Dendritic cell treated with granulocyte-macrophage colony-stimulating factor and Interleukin-4, amounts not matched to agents 40 ng/mL and 50 ng/mL, for 4 days (primary cell): Measurements from ENCODE around the gene SNRNP48.

Experiments
- H3K27ac Mint-ChIP-seq: one replicate; pipeline ENCODE4 v1.8.0; 2022; ENCODE audit warnings: mild to moderate bottlenecking, mixed read lengths
- H3K27me3 Mint-ChIP-seq: one replicate; pipeline ENCODE4 v1.8.0; 2022; ENCODE audit warnings: mild to moderate bottlenecking, mixed read lengths
- H3K36me3 Mint-ChIP-seq: one replicate; pipeline ENCODE4 v1.8.0; 2022; ENCODE audit warnings: low read depth, mixed read lengths
- H3K4me1 Mint-ChIP-seq: one replicate; pipeline ENCODE4 v1.8.0; 2022; ENCODE audit warnings: low read depth, mixed read lengths
- H3K4me3 Mint-ChIP-seq: one replicate; pipeline ENCODE4 v1.8.0; 2022; ENCODE audit warnings: mild to moderate bottlenecking, moderate library complexity, mixed read lengths
- H3K9me3 Mint-ChIP-seq: one replicate; pipeline ENCODE4 v1.8.0; 2022; ENCODE audit warnings: mixed read lengths
- intact Hi-C: fragments of 100-400 bp; cut with micrococcal nuclease; formaldehyde crosslinking; loops from one replicate; pipeline ENCODE4 v1.15.0; 2022

SNRNP48 gene

DNA sequence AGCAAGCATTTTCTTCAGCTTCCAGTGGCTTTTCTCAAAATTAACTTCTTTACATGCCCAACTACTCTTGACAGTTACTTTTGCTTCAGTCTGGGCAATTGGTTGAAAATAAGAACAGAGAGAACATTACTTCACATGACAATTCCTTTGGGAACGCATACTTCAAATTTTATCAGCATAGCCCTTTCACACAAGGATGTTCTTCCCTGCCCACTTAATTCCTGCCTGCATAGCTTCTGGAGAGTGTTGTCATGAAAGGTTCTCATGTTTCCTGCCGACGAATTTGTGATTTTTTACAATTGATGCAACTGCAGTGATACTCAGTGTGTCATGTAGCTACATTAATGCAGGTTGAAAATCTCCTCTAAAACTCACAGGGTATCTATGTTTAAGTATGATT, 22.0 kb upstream of the SNRNP48 start:
- no peaks in the 10 kb centered on the region for H3K36me3 Mint-ChIP-seq
- no peak overlapping the region for H3K4me3 Mint-ChIP-seq
- peaks cover 9% of the 10 kb centered on the region for H3K4me1 Mint-ChIP-seq
- H3K27ac Mint-ChIP-seq, result no peak overlapping the region
- H3K27me3 Mint-ChIP-seq, result peaks cover 7% of the 10 kb centered on the region
- H3K9me3 Mint-ChIP-seq, result no peaks in the 10 kb centered on the region
- intact Hi-C loops, result no loop called here

DNA sequence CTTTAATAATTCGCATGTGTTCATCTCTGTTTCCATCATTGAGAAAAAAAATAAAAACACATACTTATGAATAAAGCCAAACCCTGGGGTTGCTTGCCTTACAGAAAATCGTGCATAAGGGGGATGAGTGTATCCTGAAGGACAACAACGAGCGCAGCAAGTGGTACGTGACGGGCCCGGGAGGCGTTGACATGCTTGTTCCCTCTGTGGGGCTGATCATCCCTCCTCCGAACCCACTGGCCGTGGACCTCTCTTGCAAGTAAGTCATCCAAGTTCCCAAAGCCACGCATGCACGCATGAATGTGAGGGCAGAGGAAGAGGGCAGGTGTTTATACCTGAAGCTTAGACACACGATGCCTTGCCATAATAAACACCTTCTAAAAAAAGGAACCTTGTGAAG, 20.9 kb upstream of the SNRNP48 start:
- Mint-ChIP-seq H3K9me3 (no peaks in the 10 kb centered on the region), H3K4me1 (no peaks in the 10 kb centered on the region), H3K27ac (no peak overlapping the region), H3K27me3 (peaks cover 11% of the 10 kb centered on the region), H3K4me3 (no peak overlapping the region), H3K36me3 (no peaks in the 10 kb centered on the region)
- intact Hi-C loops, result no loop called here

DNA sequence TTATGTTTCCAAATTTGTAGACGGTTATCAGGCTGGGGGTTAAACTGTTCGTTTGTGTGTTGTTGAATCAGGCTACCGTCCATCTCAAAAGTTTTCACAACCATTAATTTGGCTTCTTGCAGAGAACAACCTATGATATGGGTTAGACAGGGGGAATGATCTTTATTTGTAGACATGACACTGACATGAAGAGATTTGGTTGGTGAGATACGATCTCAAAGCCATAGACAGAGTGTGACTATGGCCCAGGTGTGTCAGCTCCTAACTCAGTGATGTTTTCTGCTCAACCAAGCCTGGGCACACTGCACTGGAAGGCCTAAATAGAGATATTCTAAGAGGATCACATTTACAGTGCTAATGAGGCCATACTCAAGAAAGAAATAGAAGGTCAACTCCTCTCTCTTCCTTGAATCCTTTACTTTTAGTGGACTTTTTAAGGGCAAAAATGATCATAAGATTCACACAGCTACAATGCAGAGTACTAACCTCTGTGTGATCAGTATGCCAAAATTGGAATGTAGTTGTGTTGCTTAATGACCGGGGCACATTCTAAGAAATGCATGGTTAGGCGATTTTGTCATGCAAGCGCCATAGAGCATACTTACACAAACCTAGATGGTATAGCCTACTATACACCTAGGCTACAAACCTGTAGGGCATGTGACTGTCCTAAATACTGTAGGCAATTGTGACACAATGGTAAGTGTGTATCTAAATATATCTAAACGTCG, 17.6 kb upstream of the SNRNP48 start:
- Mint-ChIP-seq H3K27ac (no peak overlapping the region), H3K27me3 (peaks cover 16% of the 10 kb centered on the region), H3K9me3 (no peaks in the 10 kb centered on the region), H3K4me3 (no peak overlapping the region), H3K36me3 (no peaks in the 10 kb centered on the region), H3K4me1 (no peaks in the 10 kb centered on the region)
- intact Hi-C loops, result no loop called here

DNA sequence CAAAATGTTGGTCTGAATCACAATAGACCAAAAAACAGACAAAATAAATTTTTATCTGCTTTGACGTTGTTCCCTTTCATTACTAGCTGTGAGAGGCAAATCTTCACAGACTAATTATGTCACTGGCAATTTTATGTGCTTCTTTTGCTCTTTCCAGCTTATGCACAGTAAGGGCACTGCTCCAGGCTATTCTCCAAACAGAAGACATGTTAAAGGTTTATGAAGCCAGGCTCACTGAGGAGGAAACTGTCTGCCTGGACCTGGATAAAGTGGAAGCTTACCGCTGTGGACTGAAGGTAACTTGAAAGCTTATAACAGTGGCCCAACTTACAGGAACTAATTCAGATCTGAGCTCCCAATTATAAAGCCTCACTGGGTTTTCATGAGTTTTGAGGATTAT, 15.5 kb upstream of the SNRNP48 start:
- H3K27ac Mint-ChIP-seq, result no peak overlapping the region
- H3K27me3 Mint-ChIP-seq, result peaks cover 14% of the 10 kb centered on the region
- intact Hi-C loops, result no loop called here
- H3K9me3 Mint-ChIP-seq, result no peaks in the 10 kb centered on the region
- no peaks in the 10 kb centered on the region for H3K36me3 Mint-ChIP-seq
- H3K4me3 Mint-ChIP-seq, result no peak overlapping the region
- H3K4me1 Mint-ChIP-seq, result no peaks in the 10 kb centered on the region

DNA sequence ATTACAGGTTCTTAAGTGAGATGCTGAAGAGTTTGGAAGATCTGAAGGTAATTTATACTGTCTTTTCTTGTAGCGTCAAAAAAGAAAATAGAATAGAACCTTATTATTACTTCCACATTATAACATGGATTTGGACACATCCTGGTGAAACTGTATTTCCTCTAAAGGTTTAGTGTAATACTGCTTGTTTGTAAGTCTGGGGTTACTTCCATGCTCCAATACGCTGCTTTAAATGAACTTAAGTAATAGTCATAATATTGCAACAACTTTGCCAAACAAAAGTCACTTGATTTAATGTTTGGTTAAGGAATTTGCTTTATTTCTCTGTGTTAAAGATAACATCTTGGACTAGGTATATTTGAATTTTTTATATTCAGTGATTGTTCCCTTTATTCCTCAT, 11.5 kb upstream of the SNRNP48 start:
- no peak overlapping the region for H3K27ac Mint-ChIP-seq

DNA sequence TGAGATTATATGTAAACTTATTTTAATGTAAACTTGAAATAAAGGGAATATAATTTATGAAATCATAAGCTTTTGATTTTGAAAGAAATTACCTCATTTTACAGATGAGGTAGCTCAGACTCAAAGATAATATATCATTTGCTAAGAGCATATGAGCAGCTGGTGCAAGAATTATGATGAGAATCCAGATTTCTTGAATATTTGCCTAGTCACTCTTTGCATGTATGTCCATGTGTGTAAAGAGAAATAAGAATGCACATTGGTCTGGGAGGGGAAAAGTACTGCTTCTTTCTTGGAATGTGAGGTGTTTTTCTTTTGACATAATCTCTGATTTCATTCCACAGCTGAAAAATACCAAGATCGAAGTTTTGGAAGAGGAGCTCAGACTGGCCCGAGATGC, 11.1 kb upstream of the SNRNP48 start:
- H3K4me1 Mint-ChIP-seq, result no peaks in the 10 kb centered on the region
- intact Hi-C loops, result no loop called here

More for the DNA sequence above, 11.5 kb upstream of the SNRNP48 start:
- no peaks in the 10 kb centered on the region for H3K4me1 Mint-ChIP-seq
- peaks cover 9% of the 10 kb centered on the region for H3K27me3 Mint-ChIP-seq
- no peaks in the 10 kb centered on the region for H3K36me3 Mint-ChIP-seq
- H3K4me3 Mint-ChIP-seq, result no peak overlapping the region
- H3K9me3 Mint-ChIP-seq, result no peaks in the 10 kb centered on the region
- intact Hi-C loops, result no loop called here

DNA sequence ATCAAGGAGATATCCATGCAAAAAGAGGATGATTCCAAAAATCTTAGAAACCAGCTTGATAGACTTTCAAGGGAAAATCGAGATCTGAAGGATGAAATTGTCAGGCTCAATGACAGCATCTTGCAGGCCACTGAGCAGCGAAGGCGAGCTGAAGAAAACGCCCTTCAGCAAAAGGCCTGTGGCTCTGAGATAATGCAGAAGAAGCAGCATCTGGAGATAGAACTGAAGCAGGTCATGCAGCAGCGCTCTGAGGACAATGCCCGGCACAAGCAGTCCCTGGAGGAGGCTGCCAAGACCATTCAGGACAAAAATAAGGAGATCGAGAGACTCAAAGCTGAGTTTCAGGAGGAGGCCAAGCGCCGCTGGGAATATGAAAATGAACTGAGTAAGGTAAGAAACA, 10.1 kb upstream of the SNRNP48 start:
- Mint-ChIP-seq H3K4me3 (no peak overlapping the region), H3K4me1 (no peaks in the 10 kb centered on the region), H3K27ac (no peak overlapping the region), H3K27me3 (peaks cover 6% of the 10 kb centered on the region), H3K36me3 (no peaks in the 10 kb centered on the region), H3K9me3 (no peaks in the 10 kb centered on the region)
- intact Hi-C loops, result no loop called here

More for the DNA sequence above, 11.1 kb upstream of the SNRNP48 start:
- Mint-ChIP-seq H3K27me3 (peaks cover 8% of the 10 kb centered on the region), H3K36me3 (no peaks in the 10 kb centered on the region), H3K9me3 (no peaks in the 10 kb centered on the region), H3K4me3 (no peak overlapping the region), H3K27ac (no peak overlapping the region)

DNA sequence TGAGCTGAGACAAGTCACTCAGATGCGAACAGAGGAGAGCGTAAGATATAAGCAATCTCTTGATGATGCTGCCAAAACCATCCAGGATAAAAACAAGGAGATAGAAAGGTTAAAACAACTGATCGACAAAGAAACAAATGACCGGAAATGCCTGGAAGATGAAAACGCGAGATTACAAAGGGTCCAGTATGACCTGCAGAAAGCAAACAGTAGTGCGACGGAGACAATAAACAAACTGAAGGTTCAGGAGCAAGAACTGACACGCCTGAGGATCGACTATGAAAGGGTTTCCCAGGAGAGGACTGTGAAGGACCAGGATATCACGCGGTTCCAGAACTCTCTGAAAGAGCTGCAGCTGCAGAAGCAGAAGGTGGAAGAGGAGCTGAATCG, 9.5 kb upstream of the SNRNP48 start:
- H3K9me3 Mint-ChIP-seq, result no peaks in the 10 kb centered on the region
- intact Hi-C loops, result no loop called here
- H3K36me3 Mint-ChIP-seq, result no peaks in the 10 kb centered on the region
- H3K4me1 Mint-ChIP-seq, result no peaks in the 10 kb centered on the region
- no peak overlapping the region for H3K4me3 Mint-ChIP-seq
- H3K27ac Mint-ChIP-seq, result no peak overlapping the region
- H3K27me3 Mint-ChIP-seq, result peaks cover 4% of the 10 kb centered on the region

DNA sequence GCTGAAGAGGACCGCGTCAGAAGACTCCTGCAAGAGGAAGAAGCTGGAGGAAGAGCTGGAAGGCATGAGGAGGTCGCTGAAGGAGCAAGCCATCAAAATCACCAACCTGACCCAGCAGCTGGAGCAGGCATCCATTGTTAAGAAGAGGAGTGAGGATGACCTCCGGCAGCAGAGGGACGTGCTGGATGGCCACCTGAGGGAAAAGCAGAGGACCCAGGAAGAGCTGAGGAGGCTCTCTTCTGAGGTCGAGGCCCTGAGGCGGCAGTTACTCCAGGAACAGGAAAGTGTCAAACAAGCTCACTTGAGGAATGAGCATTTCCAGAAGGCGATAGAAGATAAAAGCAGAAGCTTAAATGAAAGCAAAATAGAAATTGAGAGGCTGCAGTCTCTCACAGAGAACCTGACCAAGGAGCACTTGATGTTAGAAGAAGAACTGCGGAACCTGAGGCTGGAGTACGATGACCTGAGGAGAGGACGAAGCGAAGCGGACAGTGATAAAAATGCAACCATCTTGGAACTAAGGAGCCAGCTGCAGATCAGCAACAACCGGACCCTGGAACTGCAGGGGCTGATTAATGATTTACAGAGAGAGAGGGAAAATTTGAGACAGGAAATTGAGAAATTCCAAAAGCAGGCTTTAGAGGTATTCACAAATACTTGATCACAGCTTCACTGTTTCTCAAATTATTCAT, 8.9 kb upstream of the SNRNP48 start:
- no peak overlapping the region for H3K27ac Mint-ChIP-seq
- H3K27me3 Mint-ChIP-seq, result peaks cover 4% of the 10 kb centered on the region
- H3K36me3 Mint-ChIP-seq, result no peaks in the 10 kb centered on the region
- no peaks in the 10 kb centered on the region for H3K9me3 Mint-ChIP-seq
- H3K4me1 Mint-ChIP-seq, result no peaks in the 10 kb centered on the region
- intact Hi-C loops, result no loop called here
- H3K4me3 Mint-ChIP-seq, result no peak overlapping the region

DNA sequence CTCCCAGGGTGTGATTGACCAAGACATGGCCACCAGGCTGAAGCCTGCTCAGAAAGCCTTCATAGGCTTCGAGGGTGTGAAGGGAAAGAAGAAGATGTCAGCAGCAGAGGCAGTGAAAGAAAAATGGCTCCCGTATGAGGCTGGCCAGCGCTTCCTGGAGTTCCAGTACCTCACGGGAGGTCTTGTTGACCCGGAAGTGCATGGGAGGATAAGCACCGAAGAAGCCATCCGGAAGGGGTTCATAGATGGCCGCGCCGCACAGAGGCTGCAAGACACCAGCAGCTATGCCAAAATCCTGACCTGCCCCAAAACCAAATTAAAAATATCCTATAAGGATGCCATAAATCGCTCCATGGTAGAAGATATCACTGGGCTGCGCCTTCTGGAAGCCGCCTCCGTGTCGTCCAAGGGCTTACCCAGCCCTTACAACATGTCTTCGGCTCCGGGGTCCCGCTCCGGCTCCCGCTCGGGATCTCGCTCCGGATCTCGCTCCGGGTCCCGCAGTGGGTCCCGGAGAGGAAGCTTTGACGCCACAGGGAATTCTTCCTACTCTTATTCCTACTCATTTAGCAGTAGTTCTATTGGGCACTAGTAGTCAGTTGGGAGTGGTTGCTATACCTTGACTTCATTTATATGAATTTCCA, 4.6 kb upstream of the SNRNP48 start:
- intact Hi-C loops, result no loop called here
- Mint-ChIP-seq H3K4me1 (peaks cover 7% of the 10 kb centered on the region), H3K27me3 (peaks cover 4% of the 10 kb centered on the region), H3K9me3 (no peaks in the 10 kb centered on the region), H3K36me3 (peaks cover 6% of the 10 kb centered on the region), H3K27ac (no peak overlapping the region), H3K4me3 (no peak overlapping the region)

DNA sequence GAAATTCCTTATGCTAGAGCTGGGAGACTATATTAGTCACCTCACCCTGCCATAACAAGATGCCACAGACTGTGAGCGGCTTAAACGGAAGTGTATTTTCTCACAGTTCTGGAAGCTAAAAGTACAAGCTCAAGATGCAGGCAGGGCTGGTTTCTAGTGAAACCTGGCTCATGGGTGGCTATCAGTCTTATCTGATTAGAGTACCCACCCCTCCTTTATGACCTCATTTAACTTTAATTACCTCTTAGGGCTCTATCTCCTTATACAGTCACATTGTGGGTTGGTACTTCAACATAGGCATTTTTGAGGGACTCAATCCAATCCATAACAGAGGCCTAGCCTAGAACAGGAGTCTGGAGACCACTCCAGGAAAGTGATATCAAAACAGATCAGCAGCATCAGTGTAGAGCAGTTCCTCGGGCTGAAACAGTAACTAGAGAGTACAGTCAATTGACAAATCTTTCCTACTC, 2.3 kb upstream of the SNRNP48 start:
- Mint-ChIP-seq H3K27me3 (peaks cover 3% of the 10 kb centered on the region), H3K9me3 (no peaks in the 10 kb centered on the region), H3K27ac (no peak overlapping the region), H3K36me3 (peaks cover 17% of the 10 kb centered on the region), H3K4me3 (no peak overlapping the region), H3K4me1 (peaks cover 26% of the 10 kb centered on the region)
- intact Hi-C loops, result no loop called here

DNA sequence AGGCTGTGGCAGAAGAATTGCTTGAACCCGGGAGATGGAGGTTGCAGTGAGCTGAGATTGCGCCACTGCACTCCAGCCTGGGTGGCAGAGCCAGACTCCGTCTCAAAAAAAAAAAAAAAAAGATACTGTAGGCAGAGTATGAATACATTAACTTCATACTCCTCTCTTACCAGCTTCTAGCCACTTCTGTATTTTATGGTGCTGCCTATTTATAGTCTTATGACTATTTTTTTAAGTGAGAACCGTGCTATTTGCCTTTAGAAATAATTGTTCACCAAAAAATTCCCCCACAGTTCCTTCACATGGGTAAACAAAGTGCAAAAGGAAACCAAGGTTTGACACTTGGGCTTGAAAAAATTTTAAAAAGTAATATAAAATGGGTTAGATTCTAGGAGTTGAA, 1.5 kb upstream of the SNRNP48 start:
- intact Hi-C loops, result no loop called here
- Mint-ChIP-seq H3K9me3 (no peaks in the 10 kb centered on the region), H3K27ac (no peak overlapping the region), H3K4me1 (peaks cover 35% of the 10 kb centered on the region), H3K4me3 (no peak overlapping the region), H3K36me3 (peaks cover 24% of the 10 kb centered on the region), H3K27me3 (peaks cover 1% of the 10 kb centered on the region)

DNA sequence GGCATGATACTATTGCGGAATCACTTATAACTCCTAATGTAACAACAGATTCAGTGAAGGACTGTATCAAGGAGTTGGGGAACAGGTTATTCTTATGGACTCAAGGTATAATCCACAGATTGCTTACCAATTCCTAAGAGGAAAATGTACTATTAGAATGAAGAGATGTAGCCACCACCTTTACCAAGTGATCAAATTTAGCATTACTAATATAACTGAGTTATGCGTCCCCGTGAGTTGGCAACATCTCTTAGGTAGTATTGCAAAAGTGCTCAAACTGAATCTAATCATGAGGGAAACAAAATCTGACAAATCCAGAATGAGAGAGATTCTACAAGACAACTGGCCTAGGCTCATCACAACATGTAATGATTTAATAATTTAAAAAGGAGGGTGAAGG, 777 bp upstream of the SNRNP48 start:
- intact Hi-C loops, result no loop called here
- H3K36me3 Mint-ChIP-seq, result peaks cover 27% of the 10 kb centered on the region
- no peaks in the 10 kb centered on the region for H3K9me3 Mint-ChIP-seq
- peaks cover 35% of the 10 kb centered on the region for H3K4me1 Mint-ChIP-seq
- peak overlapping the region; percentile 89 for H3K4me3 Mint-ChIP-seq
- peak overlapping the region; percentile 92 for H3K27ac Mint-ChIP-seq
- peaks cover 1% of the 10 kb centered on the region for H3K27me3 Mint-ChIP-seq

DNA sequence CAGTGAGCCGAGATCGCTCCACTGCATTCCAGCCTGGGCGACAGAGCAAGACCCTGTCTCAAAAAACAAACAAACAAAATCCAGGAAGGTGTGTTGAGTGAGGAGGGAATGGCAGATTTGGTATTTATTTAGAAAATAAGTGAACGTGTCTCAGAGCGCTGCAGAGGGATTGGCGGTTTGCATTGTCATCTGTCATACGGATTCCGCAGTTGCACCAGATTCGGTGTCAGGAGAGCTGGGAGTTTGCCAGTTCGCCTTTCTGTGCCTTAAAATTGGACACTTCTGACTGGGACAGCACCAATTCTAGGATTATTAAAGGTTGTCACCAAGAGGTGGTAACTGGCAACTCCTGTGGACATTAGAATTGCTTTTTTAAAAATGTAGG, 912 bp downstream of the SNRNP48 start:
- peaks cover 39% of the 10 kb centered on the region for H3K36me3 Mint-ChIP-seq
- no peaks in the 10 kb centered on the region for H3K27me3 Mint-ChIP-seq
- peaks cover 35% of the 10 kb centered on the region for H3K4me1 Mint-ChIP-seq
- H3K9me3 Mint-ChIP-seq, result no peaks in the 10 kb centered on the region
- H3K4me3 Mint-ChIP-seq, result peak overlapping the region; percentile 89
- H3K27ac Mint-ChIP-seq, result peak overlapping the region; percentile 92
- intact Hi-C loops, result loop anchor here (1.0 to 5.0 kb wide), 3 partner anchors 169 to 284 kb away; no protein-coding TSS in a partner anchor
